AML-193 (cell line): ENCODE results near the gene AGXT.

Experiments used
- DNase-seq, 2 experiments: peaks; one replicate each; lab custom pipeline; 2025; lab: John Stamatoyannopoulos, UW

Gene AGXT

GRCh38 chr2:240929364-240930095, 60.9 kb downstream of the AGXT start:
- DNase-seq = no peak
